HG02798 (cell line): ENCODE results near the gene SYNGR2.

Source experiments
- ATAC-seq: cut with Tn5 transposase; IDR thresholded peaks from one replicate; pipeline ENCODE4 v1.9.1; 2021; ENCODE audit warnings: mild to moderate bottlenecking; ENCODE audit not compliant: unreplicated experiment, poor library complexity

SYNGR2 gene

DNA sequence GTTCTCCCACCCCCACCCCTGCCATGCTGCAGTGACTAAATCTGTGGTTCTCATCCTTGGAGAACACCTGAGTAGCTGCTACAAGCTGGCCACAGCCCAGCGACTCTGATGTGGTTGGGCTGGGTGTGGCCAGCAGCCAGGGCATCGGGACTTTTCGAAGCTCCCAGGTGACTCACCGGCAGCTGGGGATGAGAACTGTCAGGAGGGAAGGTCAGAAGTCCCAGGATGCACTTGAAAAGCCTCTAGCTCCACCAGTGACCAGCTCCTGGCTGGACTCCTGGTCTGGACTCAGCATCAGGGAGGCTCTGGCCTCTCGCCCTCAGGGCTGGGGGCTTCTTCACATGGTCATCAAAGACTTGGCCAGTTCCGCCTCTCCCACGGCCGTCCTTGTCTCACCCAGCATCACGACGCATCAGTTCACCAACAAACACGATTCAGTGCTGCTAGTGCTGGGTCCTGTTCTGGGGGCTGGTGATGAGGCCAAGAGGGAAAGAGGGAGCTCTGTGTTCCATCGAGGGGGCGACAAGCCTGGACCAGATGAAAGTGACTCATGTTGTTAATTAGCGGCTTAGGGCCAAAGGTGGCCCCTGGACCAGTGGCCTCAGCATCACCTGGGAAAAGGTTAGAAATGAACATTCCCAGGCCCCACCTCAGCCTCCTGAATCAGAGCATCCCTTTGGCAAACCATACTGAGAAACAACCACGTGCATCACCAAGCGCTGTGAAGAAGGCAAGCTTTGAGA lies 26.1 kb upstream of the SYNGR2 start:
- ATAC-seq, result no peak

DNA sequence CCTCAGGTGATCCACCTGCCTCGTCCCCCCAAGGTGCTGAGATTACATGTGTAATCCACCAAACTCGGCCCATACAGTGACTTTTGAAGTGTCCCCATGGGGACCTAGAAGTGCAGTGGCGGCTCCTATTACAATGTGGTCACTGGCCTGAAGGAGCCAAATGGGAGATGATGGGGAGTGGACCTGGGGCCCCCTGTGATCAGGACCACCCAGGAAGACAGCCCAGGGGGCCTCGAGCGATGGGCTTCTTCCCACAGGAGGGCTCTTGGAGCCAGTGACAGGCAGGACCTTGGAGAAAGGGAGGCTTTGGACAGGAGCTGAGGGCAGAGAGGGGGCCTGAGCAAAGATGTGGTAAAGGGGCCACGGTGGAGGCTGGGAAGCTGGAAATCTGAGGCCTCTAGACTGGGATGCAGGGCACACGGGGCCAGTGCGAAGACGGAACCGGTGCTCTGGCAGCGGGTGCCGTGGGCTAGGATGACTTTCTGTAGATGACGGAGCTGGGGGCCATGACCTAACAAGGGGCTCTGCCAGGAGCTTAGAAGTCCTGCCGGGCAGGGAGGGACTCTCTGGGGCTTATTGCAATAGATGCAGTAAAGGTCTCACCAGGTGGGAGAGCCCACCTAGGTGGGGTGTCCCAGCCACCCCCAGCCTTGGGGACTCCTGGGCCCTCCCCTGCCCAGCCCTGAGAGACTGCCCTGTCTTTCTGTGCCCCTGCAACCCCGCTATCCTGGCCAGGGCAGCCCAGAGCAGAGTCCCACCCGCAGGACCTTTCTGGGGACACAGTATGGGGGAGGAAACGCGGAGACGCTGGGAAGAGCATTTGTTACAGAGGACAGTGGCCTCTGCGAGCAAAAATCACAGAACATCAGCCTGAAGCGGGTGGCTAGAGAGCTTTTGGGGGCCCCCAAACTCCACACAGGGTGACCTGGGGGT lies 24.9 kb upstream of the SYNGR2 start:
- ATAC-seq, result no peak

DNA sequence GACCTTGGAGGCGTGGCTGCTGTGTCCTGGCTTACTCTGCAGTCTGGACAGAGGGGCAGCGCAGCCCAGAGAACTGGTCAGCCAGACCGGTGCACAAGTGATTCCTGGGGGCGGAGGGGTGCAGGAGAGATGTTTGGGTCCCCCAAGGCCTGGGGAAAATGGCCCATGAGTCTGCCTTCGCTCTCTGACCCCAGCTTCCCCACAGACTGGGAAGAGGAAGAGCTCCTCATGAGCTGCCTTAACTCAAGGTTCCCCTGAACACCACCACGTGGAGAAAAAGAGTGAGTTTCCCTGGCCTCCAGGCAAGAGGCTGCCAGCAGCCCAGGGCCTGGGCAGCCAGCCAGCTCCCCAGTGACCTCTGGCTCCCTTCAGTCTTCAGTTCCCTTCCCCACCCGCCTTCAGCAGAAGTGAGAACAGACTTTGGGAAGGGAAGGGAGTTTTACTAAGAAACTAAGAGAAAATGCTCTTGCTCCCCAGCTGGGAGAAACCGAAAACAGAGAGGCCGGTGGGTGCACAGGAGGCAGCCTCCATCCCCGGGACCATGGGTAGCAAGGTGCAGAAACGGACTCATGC lies 24.1 kb upstream of the SYNGR2 start:
- no peak for ATAC-seq

DNA sequence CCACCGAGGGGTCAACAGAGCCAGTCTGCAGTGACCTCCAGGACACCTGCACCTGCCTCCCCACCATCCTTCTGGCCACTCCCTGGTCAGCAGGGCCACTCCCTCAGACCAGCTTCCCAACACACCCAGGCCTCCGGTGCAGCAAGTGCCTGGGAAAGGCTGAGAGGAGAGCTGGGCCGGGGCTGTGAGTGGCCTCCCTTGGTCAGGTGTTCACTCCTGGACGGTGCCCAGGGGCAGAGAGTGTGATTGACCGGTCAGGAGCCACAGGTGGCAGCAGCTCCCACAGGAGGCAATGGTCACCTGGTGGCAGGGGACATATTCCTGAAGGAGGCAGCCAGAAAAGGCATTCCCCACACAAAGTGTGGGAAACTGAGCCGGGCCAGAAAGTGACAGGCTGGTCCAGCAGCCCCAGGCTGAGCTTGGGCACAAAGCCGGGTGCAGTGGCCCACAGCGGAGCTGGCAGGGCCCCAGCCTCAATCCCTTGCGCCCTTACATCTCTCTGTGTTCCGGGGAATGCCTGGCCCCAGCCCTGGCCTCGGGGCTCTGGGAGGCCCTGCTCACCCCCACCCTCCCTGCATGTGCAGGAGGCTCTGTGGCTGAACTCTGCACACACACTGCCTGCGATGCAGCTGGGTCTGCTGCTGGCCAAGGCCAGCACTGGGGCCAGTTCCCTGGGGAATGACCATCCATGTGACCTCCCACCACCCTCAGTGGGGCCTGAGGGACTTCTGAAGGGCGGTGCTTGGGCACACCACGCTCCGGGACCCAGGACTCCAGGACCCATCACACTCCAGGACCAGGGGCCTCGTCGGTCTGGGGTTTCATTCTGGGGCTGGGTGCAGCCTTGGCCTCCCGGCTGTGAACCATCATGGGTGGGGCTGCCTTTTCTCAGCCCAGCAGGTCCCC lies 23.4 kb upstream of the SYNGR2 start:
- no peak for ATAC-seq

DNA sequence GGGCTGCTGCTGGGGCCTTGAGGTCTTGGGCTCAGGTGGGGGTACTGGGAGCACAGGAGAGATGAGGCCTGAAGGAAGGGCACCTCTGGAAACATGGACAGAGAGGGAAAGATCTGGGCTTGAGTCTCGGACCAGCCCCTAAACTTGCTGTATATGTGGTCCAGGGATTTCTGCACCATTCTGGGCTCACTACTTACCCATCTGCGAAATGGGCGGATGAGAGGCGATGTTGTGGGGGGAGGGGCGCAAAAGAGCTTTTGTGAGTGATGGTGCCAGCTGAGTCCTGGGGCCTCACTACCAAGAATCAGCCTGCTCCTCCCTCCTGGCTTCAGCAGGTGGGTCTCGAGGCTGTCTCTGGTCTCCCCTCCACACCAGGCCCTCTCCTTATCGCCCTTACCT lies 21.9 kb upstream of the SYNGR2 start:
- ATAC-seq, result no peak

DNA sequence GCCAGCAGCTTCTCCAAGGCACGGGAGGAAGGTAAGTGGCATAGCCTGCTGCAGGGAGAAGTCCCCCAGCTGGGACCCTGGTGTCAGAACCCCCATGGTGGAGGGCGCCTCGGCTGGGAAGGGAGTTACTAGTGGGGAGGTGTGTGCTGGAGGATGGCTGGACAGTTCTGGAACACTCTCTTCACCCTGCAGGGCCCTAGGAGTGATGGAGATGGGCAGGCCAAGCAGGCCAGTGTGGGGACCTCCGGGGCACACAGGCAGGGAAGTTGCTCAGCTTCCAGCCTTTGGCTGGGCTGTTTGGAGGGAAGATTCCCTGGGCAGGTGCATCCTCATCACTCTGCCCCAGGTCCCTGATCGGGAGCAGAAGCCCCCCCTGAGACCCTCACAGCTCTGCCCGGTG lies 21.5 kb upstream of the SYNGR2 start:
- ATAC-seq, result no peak

DNA sequence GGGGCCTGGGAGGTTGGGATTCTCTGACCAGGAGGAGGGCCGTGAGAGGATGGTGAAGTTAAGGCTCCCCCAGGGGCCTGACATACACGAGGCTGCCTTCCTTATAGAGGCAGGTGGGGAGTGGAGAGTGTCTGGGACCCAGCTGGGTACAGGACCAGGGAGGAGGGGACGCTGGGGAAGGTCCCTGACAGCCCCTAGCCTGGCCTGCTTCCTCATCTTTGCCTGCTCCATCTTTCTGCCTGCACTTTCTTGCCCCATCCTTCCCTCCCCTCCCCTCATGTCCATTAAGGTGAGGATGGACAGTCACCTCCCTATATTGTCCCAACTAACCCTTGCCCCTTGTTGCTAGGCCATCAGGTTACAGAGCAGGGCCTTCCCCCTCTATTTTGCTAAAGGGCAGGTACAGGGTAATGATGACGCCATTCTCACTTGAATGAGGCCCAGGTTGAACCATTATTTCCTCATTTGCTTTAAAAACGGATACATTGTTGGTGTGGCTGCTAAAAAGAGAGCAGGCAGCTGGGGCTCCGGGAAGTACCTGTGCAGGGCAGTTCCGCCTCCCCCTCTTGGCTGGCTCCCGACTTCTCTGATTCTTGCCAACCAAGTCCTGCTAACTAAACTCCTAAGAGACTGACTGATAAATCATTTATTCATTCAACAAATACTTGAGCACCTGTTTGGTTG lies 20.9 kb upstream of the SYNGR2 start:
- ATAC-seq, result peak; percentile 50

DNA sequence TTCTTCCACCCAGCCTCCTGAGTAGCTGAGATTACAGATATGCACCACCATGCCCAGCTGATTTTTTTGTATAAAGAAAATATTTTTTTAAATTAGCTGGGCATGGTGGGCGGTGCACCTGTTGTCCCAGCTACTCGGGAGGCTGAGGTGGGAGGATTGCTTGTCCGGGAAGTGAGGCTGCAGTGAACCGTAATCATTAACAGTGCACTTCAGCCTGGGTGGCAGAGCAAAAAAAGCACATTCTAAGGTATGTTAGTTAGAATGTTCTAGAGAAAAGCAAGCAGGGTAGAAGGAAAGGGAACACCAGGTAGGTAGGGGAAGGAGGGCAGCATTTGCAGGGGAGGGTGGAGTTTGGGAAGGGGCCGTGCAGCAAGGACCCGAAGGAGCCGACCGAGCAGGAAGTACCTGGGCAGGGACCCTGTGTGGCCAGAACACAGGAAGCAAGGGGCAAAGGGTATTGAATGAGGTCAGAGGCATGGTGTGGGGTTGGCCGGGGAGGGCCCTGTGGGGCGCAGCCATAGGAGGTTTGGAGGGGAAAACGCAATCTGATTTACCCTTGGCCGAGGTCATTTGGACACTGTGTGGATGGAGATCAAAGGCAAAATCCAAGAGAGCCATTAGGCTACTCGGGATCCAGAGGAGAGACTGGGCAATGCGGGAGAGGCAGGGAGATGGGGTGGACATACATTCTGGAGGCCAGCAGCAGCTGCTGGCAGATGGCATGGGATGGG lies 19.9 kb upstream of the SYNGR2 start:
- no peak for ATAC-seq

DNA sequence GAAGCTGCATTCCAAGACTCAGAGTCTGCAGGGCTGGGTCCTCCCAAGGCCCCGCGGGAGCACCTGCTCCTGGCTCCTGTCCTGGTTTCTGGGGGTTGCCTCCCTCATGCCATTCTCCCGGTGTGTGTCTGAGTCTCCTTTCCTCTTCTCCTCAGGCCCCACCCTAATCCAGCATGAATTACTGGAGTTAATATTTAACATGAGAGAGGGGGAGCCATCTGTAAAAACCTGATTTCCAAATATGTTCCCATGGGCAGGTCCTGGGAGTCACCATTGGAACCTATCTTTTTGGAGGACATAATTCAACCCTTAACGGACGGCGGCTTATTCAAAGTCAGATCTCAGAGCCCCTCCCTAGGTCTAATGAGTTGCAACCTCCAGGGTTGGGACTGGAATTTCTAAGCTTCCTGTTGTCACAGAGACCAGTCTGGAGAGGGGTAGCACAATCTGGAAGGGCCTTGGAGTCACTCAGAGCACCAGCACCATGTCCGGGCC lies 16.8 kb upstream of the SYNGR2 start:
- no peak for ATAC-seq

DNA sequence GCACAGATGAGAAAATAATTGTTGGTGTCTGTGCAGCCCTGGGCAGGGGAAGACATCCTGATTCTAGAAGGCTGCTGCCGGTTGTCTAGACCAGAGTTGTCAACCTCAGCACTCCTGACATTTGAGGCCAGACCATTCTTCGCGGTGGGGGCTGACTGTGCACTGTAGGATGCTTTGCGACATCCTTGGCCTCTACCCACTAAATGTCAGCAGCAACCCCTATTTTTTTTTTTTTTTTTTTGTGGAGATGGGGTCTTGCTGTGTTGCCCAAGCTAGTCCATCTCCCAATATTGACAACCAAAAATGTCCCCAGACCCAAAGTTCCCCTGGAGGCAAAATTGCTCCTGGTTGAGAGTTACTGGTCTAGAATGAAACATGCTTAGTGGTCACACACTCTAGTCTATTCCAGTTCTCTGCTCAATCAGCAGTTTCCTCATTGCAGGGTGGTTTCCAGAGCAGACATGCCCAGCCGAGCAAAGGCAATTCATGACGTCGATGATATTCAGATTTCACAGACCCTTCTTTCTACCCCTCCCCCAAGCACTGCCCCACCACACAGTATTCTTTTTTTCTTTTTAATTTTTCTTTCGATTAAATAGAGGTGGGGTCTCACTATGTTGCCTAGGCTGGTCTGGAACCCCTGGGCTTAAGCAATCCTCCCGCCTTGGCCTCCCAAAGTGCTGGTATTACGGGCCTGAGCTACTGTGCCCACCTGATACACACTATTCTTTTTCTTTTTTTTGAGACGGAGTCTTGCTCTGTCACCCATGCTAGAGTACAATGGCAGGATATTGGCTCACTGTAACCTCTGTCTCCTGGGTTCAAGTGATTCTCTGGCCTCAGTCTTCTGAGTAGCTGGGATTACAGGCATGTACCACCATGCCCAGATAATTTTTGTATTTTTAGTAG lies 13.2 kb upstream of the SYNGR2 start:
- peak; percentile 53 for ATAC-seq

DNA sequence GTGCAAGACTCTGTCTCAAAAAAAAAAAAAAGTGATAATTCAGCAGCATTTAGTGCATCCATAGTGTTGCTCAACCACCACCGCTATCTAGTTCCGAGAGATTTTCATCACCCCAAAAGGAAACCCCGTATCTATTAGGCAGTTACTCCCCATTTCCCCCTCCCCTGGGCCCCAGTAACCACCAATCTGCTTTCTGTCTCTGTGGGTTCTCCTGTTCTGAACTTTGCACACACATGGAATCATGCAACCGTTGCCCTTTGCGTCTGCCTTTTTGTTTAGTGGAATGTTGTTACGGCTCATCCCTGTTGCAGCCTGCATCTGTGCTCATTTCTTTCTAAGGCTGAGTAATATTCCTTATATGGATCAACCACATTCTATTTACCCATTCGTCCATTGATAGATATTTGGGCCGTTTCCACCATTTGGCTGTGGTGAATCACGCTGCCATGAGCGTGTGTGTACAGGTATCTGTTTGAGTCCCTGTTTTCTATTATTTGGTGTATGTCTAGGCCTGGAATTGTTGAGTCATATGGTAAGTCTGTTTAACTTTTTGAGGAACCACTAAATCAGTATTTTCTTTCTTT lies 8.7 kb upstream of the SYNGR2 start:
- ATAC-seq, result peak; percentile 38

DNA sequence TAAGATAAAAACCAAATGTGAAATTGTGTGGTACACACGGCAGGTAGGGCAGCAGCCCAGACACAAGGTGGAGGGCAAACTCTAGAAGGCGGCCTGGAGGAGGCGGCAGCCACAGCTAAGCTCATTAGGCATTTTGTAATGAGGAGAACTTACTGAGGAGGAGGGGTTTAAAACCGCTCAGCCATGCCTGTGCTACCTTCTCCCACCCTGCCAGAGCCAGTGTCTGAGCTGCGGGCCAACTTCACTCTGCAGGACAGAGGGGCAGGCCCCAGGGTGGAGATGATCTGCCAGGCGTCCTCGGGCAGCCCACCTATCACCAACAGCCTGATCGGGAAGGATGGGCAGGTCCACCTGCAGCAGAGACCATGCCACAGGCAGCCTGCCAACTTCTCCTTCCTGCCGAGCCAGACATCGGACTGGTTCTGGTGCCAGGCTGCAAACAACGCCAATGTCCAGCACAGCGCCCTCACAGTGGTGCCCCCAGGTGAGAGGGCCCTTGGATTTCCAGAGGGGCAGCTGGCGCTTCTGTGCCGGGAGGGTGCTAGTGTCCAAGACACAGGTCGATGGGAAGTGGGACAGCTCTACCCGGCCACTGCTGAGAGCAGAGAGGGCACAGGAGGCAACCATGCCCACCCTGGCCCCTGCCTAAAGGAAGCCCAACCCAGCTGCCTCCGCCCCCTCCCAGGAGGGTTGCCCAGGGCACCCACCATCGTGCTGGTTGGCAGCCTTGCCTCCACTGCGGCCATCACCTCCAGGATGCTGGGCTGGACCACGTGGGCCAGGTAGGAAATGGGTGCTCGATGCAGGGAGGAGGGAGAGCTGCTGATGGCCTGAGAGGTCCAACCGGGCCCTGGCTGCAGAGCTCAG lies 4.3 kb upstream of the SYNGR2 start:
- no peak for ATAC-seq

DNA sequence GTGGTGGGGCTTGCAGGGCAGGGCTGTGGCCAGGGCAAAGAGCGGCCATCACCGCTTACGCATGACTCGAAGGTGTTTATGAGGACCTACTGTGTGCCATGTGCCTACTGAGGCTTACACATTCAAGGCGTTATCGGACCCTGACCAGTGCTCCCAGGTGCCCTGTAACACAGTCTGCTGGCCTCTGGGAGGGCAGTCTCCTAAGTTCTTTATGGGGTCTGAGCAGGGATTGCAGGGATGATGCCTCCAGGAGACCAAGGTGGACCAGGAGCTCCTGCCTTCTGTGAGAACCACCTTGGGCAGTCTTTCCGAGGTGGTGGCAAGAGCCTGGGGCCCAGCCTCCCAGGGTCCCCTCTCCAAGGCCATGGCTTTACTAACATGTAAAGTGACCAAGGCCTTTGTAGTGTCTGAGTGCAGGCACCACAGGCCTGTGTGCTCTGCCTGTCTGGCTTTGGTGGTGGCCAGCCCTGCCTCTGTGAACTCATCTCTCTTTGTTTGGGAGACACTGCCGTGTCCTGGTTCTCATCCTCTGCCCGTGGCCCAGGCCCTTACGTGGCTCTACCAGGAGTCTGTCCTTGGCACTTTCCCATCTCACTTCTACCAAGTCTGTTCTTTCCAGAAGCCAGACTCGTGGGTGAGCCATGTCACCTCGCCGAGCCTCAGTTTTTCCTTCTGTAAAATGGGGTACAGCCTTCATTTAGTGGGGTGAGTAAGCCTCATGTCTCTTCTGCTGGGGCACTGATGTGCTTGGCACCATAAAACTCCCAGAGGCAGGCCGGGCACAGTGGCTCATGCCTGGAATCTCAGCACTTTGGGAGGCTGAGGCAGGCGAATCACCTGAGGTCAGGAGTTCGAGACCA lies 3.4 kb upstream of the SYNGR2 start:
- no peak for ATAC-seq

DNA sequence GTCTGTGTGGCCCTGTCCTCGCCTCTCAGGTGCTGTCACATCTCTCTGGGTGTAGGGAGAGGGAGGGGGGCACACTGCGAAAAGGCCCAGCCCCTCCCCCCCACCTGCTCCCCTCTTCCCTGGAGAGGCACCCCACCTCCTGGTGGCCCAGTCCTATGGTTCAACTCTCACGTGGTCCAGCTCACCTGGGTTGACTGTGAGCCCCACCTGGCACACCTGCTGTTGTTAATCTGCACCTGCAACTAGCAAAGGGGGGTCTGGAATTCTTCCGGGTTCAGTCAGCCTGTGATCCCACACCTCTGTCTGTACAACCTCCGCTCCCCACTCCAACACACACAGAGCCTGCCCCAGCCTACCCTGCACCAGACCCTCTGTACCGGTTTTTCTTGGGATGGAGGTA lies 2.0 kb upstream of the SYNGR2 start:
- ATAC-seq, result no peak

DNA sequence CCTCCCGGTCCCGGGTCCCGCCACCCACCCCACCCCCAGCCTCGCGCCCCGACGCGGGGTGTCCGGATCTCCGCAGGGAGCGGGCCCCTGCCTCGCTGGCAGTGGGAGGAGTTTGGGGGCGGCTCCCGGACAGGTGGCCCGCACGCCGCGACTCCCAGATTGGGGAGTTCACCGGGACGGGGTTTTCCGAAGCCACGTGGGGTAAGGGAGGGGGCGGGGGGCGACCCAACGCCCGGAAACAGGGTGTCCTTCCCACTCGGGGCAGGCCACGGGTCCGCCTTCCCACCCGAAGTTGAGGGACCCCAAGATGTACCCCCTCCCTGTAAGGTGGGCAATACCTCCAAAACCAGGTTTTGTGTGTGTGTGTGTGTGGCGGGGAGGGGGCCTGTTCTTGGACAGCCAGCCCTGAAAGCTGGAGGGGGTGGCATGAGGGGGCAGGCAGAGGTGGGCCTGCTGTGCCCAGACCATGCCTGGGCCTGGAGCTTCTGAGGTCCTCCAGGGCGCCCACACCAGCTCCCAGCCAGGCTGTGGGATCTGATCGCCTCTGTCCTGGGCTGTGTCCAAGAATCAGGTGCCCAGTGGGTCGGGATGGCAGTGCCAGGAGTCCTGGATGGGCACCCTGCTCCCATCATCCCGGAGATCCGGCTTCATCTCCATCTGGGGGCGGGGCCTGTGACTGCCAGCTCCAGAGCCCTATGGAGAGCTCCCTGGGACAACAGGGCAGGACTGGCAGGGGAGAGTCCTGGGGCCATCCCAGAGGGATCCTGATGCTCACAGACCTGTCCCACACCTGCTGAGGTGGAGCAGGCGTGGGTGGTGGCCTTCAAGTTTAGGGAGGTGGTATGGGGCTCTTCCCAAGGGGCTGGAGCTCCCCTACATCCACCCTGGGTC lies 767 bp downstream of the SYNGR2 start:
- ATAC-seq, result peak; percentile 23
